HG03095 (cell line): ENCODE data around the gene BATF.
"Not testable (repeated sequence)": the region's sequence is repeated elsewhere in the genome, so short reads cannot be mapped to it uniquely, and the experiment has no call there.

Source experiments
- ATAC-seq: cut with Tn5 transposase; IDR thresholded peaks from one replicate; pipeline ENCODE4 v1.9.1; 2021; ENCODE audit warnings: moderate library complexity; ENCODE audit not compliant: unreplicated experiment

BATF gene

GRCh38 chr14:75522224-75522982 lies at the start of gene BATF:
Gene BATF, plus strand, starts transcription at chr14:75522469. Its CDS starts 214 bp downstream, at chr14:75522683.
- ATAC-seq = no peak

- not testable (repeated sequence) for ATAC-seq
Measured at GRCh38 chr14:75474127-75474526, 48.1 kb upstream of the BATF start.

- no peak for ATAC-seq
Measured at GRCh38 chr14:75476274-75476995, 45.8 kb upstream of the BATF start.

GRCh38 chr14:75477881-75478280 lies 44.4 kb upstream of the BATF start:
- no peak for ATAC-seq

GRCh38 chr14:75479770-75480600 lies 42.3 kb upstream of the BATF start:
- ATAC-seq = peak; percentile 72

- no peak for ATAC-seq
Measured at GRCh38 chr14:75482366-75482765, 39.9 kb upstream of the BATF start.

GRCh38 chr14:75484711-75485429 lies 37.4 kb upstream of the BATF start:
- ATAC-seq = no peak

- no peak for ATAC-seq
Measured at GRCh38 chr14:75486318-75486717, 36.0 kb upstream of the BATF start.

- ATAC-seq = peak; percentile 60
Measured at GRCh38 chr14:75487155-75487671, 35.1 kb upstream of the BATF start.

GRCh38 chr14:75489480-75489837 lies 32.8 kb upstream of the BATF start:
- no peak for ATAC-seq

GRCh38 chr14:75491376-75491978 lies 30.8 kb upstream of the BATF start:
- ATAC-seq = no peak

GRCh38 chr14:75492832-75493591 lies 29.3 kb upstream of the BATF start:
- no peak for ATAC-seq

- no peak for ATAC-seq
Measured at GRCh38 chr14:75493592-75494087, 28.6 kb upstream of the BATF start.

- ATAC-seq = no peak
Measured at GRCh38 chr14:75494896-75495295, 27.4 kb upstream of the BATF start.

- ATAC-seq = no peak
Measured at GRCh38 chr14:75495399-75495798, 26.9 kb upstream of the BATF start.

- no peak for ATAC-seq
Measured at GRCh38 chr14:75495882-75496281, 26.4 kb upstream of the BATF start.

GRCh38 chr14:75496755-75497154 lies 25.5 kb upstream of the BATF start:
- no peak for ATAC-seq

GRCh38 chr14:75497191-75497590 lies 25.1 kb upstream of the BATF start:
- peak; percentile 40 for ATAC-seq

GRCh38 chr14:75497701-75498100 lies 24.6 kb upstream of the BATF start:
- ATAC-seq = no peak
